WTC11 (cell line): ENCODE results near the gene LDLRAD4. TPM values are rescaled to one million over a fixed set of nuclear protein-coding genes. Genes with fewer than 3 reads are reported as not detected.

Source experiments
- ATAC-seq: fragments of 200-7000 bp; cut with Tn5 transposase; 2 replicates; pipeline ENCODE4 v1.10.0; 2021; ENCODE audit warnings: mild to moderate bottlenecking, moderate library complexity
- CTCF ChIA-PET: fragments of 300-600 bp; sonication (Branson Sonifier 250); formaldehyde crosslinking; loops from one replicate; lab custom pipeline; 2021; ENCODE audit warnings: antibody characterized with exemption; lab: Charles Lee
- POLR2A ChIA-PET: fragments of 350-600 bp; sonication (Branson Sonifier 250); formaldehyde crosslinking; loops from one replicate; lab custom pipeline; 2021; ENCODE audit warnings: antibody characterized with exemption; lab: Charles Lee
- DNase-seq: peaks from one replicate; pipeline ENCODE4 v3.0.0; 2021; ENCODE audit warnings: low spot score
- H3K27ac Mint-ChIP-seq: 2 replicates; pipeline ENCODE4 v1.8.0; 2021; ENCODE audit warnings: mixed read lengths
- H3K27me3 Mint-ChIP-seq: 2 replicates; pipeline ENCODE4 v1.8.0; 2021; ENCODE audit warnings: low read depth, mild to moderate bottlenecking, moderate library complexity, mixed read lengths
- H3K36me3 Mint-ChIP-seq: 2 replicates; pipeline ENCODE4 v1.8.0; 2021; ENCODE audit warnings: mixed read lengths
- H3K4me1 Mint-ChIP-seq: 2 replicates; pipeline ENCODE4 v1.8.0; 2022; ENCODE audit warnings: mixed read lengths
- H3K4me3 Mint-ChIP-seq: 2 replicates; pipeline ENCODE4 v1.8.0; 2021; ENCODE audit warnings: mild to moderate bottlenecking, moderate library complexity, mixed read lengths
- H3K9me3 Mint-ChIP-seq: 2 replicates; pipeline ENCODE4 v1.8.0; 2021; ENCODE audit warnings: mixed read lengths
- AFF4 ChIP-seq: sonication (generic); formaldehyde crosslinking; IDR thresholded peaks from 2 replicates; pipeline ENCODE4 v1.8.1; 2023; ENCODE audit warnings: mild to moderate bottlenecking, missing genetic modification reagents, borderline replicate concordance
- ATF2 ChIP-seq: sonication (generic); formaldehyde crosslinking; IDR thresholded peaks from 2 replicates; pipeline ENCODE4 v1.8.1; 2022; ENCODE audit warnings: low read depth, missing genetic modification reagents, borderline replicate concordance
- CBFB ChIP-seq: sonication (generic); formaldehyde crosslinking; IDR thresholded peaks from 2 replicates; pipeline ENCODE4 v1.8.1; 2022; ENCODE audit warnings: mild to moderate bottlenecking, low read depth, missing genetic modification reagents
- CREB1 ChIP-seq: sonication (generic); formaldehyde crosslinking; IDR thresholded peaks from 2 replicates; pipeline ENCODE4 v1.8.0; 2023; ENCODE audit warnings: mild to moderate bottlenecking, missing genetic modification reagents
- ELF4 ChIP-seq: sonication (generic); formaldehyde crosslinking; IDR thresholded peaks from 2 replicates; pipeline ENCODE4 v1.8.1; 2022; ENCODE audit warnings: low read depth, mild to moderate bottlenecking, moderate library complexity, missing genetic modification reagents
- ERG ChIP-seq: fragments of 250-450 bp; sonication (Bioruptor Pico); IDR thresholded peaks from 2 replicates; pipeline ENCODE4 v1.8.0; 2021; ENCODE audit warnings: mild to moderate bottlenecking
- ESRRA ChIP-seq: sonication (generic); formaldehyde crosslinking; IDR thresholded peaks from 2 replicates; pipeline ENCODE4 v1.8.1; 2022; ENCODE audit warnings: mild to moderate bottlenecking, missing genetic modification reagents, borderline replicate concordance
- FOXP1 ChIP-seq: sonication (generic); formaldehyde crosslinking; IDR thresholded peaks from 2 replicates; pipeline ENCODE4 v1.8.0; 2022; ENCODE audit warnings: missing genetic modification reagents, mild to moderate bottlenecking, moderate library complexity, borderline replicate concordance
- GRHL2 ChIP-seq: fragments of 250-450 bp; sonication (Bioruptor Pico); IDR thresholded peaks from 2 replicates; pipeline ENCODE4 v1.8.0; 2022; ENCODE audit warnings: mild to moderate bottlenecking, moderate library complexity; ENCODE audit not compliant: insufficient replicate concordance, severe bottlenecking
- HMGA2 ChIP-seq: fragments of 250-450 bp; sonication (Bioruptor Pico); IDR thresholded peaks from 2 replicates; pipeline ENCODE4 v1.4.0; 2021; ENCODE audit warnings: mild to moderate bottlenecking, moderate library complexity
- HMGXB4 ChIP-seq: sonication (generic); formaldehyde crosslinking; IDR thresholded peaks from 2 replicates; pipeline ENCODE4 v1.8.1; 2023; ENCODE audit warnings: mild to moderate bottlenecking, moderate library complexity, missing genetic modification reagents
- NFATC4 ChIP-seq: fragments of 250-450 bp; sonication (Bioruptor Pico); IDR thresholded peaks from 2 replicates; pipeline ENCODE4 v1.9.0; 2021; ENCODE audit warnings: mild to moderate bottlenecking
- SMAD4 ChIP-seq: sonication (generic); formaldehyde crosslinking; IDR thresholded peaks from 2 replicates; pipeline ENCODE4 v1.8.0; 2022; ENCODE audit warnings: mild to moderate bottlenecking, missing genetic modification reagents
- SOX15 ChIP-seq: fragments of 250-450 bp; sonication (Bioruptor Pico); IDR thresholded peaks from 2 replicates; pipeline ENCODE4 v1.9.0; 2021; ENCODE audit warnings: mild to moderate bottlenecking
- TP53 ChIP-seq: sonication (generic); formaldehyde crosslinking; IDR thresholded peaks from 2 replicates; pipeline ENCODE4 v1.8.1; 2023; ENCODE audit warnings: mild to moderate bottlenecking, missing genetic modification reagents
- ZMAT4 ChIP-seq: fragments of 250-450 bp; sonication (Bioruptor Pico); IDR thresholded peaks from 2 replicates; pipeline ENCODE4 v1.9.0; 2021; ENCODE audit warnings: mild to moderate bottlenecking
- ZNF232 ChIP-seq: sonication (generic); formaldehyde crosslinking; IDR thresholded peaks from 2 replicates; pipeline ENCODE4 v1.8.0; 2022; ENCODE audit warnings: mild to moderate bottlenecking, missing genetic modification reagents
- ZNF317 ChIP-seq: sonication (generic); formaldehyde crosslinking; IDR thresholded peaks from 2 replicates; pipeline ENCODE4 v1.8.1; 2023; ENCODE audit warnings: low read depth, mild to moderate bottlenecking, moderate library complexity, missing genetic modification reagents, borderline replicate concordance
- total RNA-seq: library from RNA; stranded (reverse); gene quantifications from 3 replicates; pipeline ENCODE4 v1.2.3, GENCODE V29; 2021
- TF ChIP-seq, protein P1 (sequence below): fragments of 250-450 bp; sonication (Bioruptor Pico); IDR thresholded peaks from 2 replicates; pipeline ENCODE4 v2.1.2; 2022; ENCODE audit warnings: mild to moderate bottlenecking, moderate library complexity
- TF ChIP-seq, protein P2 (sequence below): sonication (generic); formaldehyde crosslinking; IDR thresholded peaks from 2 replicates; pipeline ENCODE4 v1.8.0; 2023; ENCODE audit warnings: mild to moderate bottlenecking, missing genetic modification reagents

Gene LDLRAD4
- total RNA-seq, 1 experiment from 2014 or later = 6.2 TPM

DNA sequence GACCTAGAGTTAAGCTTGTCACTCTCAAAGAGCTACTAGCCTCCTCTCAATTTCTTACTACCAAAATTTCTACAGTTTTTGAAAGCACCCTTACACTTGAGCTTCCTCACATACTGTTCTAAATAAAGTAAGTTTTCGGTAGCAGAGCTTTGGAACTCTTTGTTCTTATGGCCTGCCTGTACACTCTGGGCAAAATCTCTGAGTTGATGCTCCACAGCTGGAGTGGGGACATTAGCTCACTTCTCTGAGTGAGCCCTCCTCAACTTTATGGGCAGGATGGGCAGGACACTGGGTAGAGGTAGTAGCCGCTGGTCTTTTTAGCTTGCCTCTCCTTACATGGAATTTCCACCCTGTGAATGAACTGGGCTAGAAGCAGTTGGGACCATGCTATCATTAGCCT lies 380.0 kb downstream of the LDLRAD4 start (continued):
- TF ChIP-seq, protein P1, sequence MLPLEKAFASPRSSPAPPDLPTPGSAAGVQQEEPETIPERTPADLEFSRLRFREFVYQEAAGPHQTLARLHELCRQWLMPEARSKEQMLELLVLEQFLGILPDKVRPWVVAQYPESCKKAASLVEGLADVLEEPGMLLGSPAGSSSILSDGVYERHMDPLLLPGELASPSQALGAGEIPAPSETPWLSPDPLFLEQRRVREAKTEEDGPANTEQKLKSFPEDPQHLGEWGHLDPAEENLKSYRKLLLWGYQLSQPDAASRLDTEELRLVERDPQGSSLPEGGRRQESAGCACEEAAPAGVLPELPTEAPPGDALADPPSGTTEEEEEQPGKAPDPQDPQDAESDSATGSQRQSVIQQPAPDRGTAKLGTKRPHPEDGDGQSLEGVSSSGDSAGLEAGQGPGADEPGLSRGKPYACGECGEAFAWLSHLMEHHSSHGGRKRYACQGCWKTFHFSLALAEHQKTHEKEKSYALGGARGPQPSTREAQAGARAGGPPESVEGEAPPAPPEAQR = no peak
- TF ChIP-seq, protein P2, sequence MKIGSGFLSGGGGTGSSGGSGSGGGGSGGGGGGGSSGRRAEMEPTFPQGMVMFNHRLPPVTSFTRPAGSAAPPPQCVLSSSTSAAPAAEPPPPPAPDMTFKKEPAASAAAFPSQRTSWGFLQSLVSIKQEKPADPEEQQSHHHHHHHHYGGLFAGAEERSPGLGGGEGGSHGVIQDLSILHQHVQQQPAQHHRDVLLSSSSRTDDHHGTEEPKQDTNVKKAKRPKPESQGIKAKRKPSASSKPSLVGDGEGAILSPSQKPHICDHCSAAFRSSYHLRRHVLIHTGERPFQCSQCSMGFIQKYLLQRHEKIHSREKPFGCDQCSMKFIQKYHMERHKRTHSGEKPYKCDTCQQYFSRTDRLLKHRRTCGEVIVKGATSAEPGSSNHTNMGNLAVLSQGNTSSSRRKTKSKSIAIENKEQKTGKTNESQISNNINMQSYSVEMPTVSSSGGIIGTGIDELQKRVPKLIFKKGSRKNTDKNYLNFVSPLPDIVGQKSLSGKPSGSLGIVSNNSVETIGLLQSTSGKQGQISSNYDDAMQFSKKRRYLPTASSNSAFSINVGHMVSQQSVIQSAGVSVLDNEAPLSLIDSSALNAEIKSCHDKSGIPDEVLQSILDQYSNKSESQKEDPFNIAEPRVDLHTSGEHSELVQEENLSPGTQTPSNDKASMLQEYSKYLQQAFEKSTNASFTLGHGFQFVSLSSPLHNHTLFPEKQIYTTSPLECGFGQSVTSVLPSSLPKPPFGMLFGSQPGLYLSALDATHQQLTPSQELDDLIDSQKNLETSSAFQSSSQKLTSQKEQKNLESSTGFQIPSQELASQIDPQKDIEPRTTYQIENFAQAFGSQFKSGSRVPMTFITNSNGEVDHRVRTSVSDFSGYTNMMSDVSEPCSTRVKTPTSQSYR (CRISPR knock-in tag) = no peak

DNA sequence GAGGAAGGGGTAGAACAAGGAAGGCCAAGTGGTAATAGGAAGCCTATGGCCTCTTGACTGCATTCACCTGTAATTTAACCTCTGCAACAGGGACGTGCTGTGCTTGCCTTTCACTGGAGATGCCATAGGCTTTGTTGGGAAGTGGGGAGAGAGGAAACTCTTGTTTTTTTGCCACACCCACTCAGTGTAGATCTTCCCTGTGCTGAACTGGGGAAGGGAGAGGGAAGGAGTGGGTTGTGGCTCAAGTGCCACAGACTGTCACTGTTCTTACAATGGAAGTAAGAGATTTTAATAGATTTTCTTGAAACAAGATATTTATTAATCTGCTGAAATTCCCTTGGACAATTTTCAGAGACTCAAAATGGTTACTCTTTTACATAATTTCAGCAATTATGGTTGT lies 380.5 kb downstream of the LDLRAD4 start:
- CTCF ChIA-PET = no interaction called here
- ATAC-seq = no peak
- Mint-ChIP-seq H3K4me3 (no peak overlapping the region), H3K27ac (no peak overlapping the region), H3K27me3 (peaks cover 3% of the 10 kb centered on the region; the same call in 1 of the 2 replicates), H3K4me1 (no peaks in the 10 kb centered on the region), H3K9me3 (peaks cover 53% of the 10 kb centered on the region), H3K36me3 (peaks cover 29% of the 10 kb centered on the region)
- no peak for DNase-seq
- TF ChIP-seq TP53 (CRISPR knock-in tag) (no peak), ZNF232 (no peak), ZNF317 (CRISPR knock-in tag) (no peak), HMGXB4 (CRISPR knock-in tag) (no peak), NFATC4 (CRISPR knock-in tag) (no peak), FOXP1 (CRISPR knock-in tag) (no peak), ESRRA (CRISPR knock-in tag) (no peak), GRHL2 (CRISPR knock-in tag) (no peak), HMGA2 (CRISPR knock-in tag) (no peak)
- POLR2A ChIA-PET = no interaction called here

DNA sequence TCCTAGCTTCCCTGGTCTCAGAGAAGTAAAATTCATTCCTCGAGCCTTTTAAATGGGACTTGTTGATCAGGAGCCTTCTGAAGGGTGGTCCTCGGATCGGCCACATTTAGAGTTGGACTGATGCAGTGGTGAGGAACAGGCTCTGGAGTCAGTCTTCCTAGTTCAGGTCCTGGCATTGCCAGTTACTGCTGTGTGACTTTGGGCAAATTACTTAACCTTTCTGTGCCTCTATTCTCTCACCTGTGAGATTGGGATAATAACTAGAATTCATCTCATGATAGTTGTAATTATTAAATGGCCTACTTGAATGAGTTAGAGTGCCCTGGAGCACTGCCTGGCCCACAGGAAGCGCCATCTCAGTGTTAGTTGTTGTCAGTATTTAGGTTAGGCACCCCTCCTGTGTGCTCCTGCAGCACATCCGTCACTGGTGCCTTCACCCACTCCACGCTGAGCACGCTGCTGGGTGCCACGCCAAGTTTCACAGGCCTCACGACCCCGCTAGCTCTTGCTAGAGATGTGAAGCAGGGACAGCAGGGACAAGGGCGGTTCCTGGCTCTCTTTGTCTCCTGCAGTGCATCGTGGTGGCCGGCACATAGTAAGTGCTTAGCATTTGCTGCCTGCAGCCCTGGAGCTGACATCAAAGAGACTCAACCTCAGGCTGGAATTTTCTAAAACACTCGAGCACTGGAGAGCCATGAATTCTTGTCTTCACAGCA lies 384.9 kb downstream of the LDLRAD4 start:
- Mint-ChIP-seq H3K36me3 (peaks cover 6% of the 10 kb centered on the region), H3K9me3 (peaks cover 17% of the 10 kb centered on the region), H3K27ac (no peak overlapping the region), H3K4me1 (no peaks in the 10 kb centered on the region), H3K27me3 (no peaks in the 10 kb centered on the region), H3K4me3 (no peak overlapping the region)
- ChIA-PET POLR2A (no interaction called here), CTCF (no interaction called here)
- DNase-seq = no peak
- ATAC-seq = no peak
- TF ChIP-seq ELF4 (CRISPR knock-in tag) = no peak
- TF ChIP-seq SMAD4 (CRISPR knock-in tag) = no peak
- TF ChIP-seq CBFB (CRISPR knock-in tag) = no peak
- no peak for TF ChIP-seq ZMAT4 (CRISPR knock-in tag)
- no peak for TF ChIP-seq CREB1 (CRISPR knock-in tag)
- no peak for TF ChIP-seq AFF4 (CRISPR knock-in tag)
- no peak for TF ChIP-seq ATF2 (CRISPR knock-in tag)
- no peak for TF ChIP-seq ERG
- no peak for TF ChIP-seq GRHL2 (CRISPR knock-in tag)
- TF ChIP-seq SOX15 = no peak
